GM12878 (cell line): ENCODE measurements around the gene GRM5. TPM values are rescaled to one million over a fixed set of nuclear protein-coding genes. Genes with fewer than 3 reads are reported as not detected.

Source experiments
- ATF3 ChIP-seq: IDR thresholded peaks from 2 replicates; pipeline ENCODE4 v1.6.1; 2011; ENCODE audit warnings: low read depth, mild to moderate bottlenecking, low read length, moderate library complexity, borderline replicate concordance; ENCODE audit errors: extremely low read depth
- BRCA1 ChIP-seq: IDR thresholded peaks from 2 replicates; pipeline ENCODE4 v1.6.1; 2011; ENCODE audit warnings: low read depth, low read length, improper control_type of control experiment
- CBX3 ChIP-seq: fragments of 200-600 bp; sonication (generic); IDR thresholded peaks from 2 replicates; pipeline ENCODE4 v1.6.1; 2016; ENCODE audit warnings: low read depth, borderline replicate concordance
- FOXM1 ChIP-seq: IDR thresholded peaks from 2 replicates; pipeline ENCODE4 v1.6.1; 2012; ENCODE audit warnings: low read depth, mild to moderate bottlenecking, inconsistent platforms, low read length, moderate library complexity
- HDAC2 ChIP-seq: fragments of 200-600 bp; sonication (generic); IDR thresholded peaks from 2 replicates; pipeline ENCODE4 v1.6.1; 2017
- HDAC6 ChIP-seq: fragments of 200-600 bp; sonication (generic); IDR thresholded peaks from one replicate; pipeline ENCODE4 v1.8.0; 2017; ENCODE audit warnings: antibody characterized with exemption; ENCODE audit not compliant: unreplicated experiment
- KDM1A ChIP-seq: fragments of 200-600 bp; sonication (generic); IDR thresholded peaks from 2 replicates; pipeline ENCODE4 v1.6.1; 2016; ENCODE audit warnings: borderline replicate concordance
- MXI1 ChIP-seq: fragments of 150-350 bp; IDR thresholded peaks from 2 replicates; pipeline ENCODE4 v1.6.1; 2011; ENCODE audit warnings: low read depth, mild to moderate bottlenecking, inconsistent platforms, low read length, improper control_type of control experiment
- MYB ChIP-seq: fragments of 150-350 bp; IDR thresholded peaks from 2 replicates; pipeline ENCODE4 v1.6.1; 2014; ENCODE audit warnings: mild to moderate bottlenecking, low read depth, low read length, borderline replicate concordance
- NFXL1 ChIP-seq: fragments of 450-650 bp; IDR thresholded peaks from 2 replicates; pipeline ENCODE4 v1.6.1; 2017; ENCODE audit warnings: antibody characterized with exemption, mild to moderate bottlenecking, borderline replicate concordance
- PAX5 ChIP-seq: IDR thresholded peaks from 2 replicates; pipeline ENCODE4 v1.6.1; 2011; ENCODE audit warnings: low read depth, low read length, borderline replicate concordance
- RB1 ChIP-seq: fragments of 450-650 bp; formaldehyde crosslinking; IDR thresholded peaks from 2 replicates; pipeline ENCODE4 v1.6.1; 2017; ENCODE audit warnings: mild to moderate bottlenecking, borderline replicate concordance
- RBBP5 ChIP-seq: fragments of 200-600 bp; sonication (generic); conservative IDR thresholded peaks from 2 replicates; pipeline ENCODE4 v1.6.1; 2016
- SMAD5 ChIP-seq: IDR thresholded peaks from 2 replicates; pipeline ENCODE4 v1.6.1; 2016; ENCODE audit warnings: antibody characterized with exemption, low read depth
- SMARCA5 ChIP-seq: fragments of 450-650 bp; IDR thresholded peaks from 2 replicates; pipeline ENCODE4 v1.6.1; 2017; ENCODE audit warnings: mild to moderate bottlenecking
- SPI1 ChIP-seq: IDR thresholded peaks from 2 replicates; pipeline ENCODE4 v1.6.1; 2011; ENCODE audit warnings: low read depth, mild to moderate bottlenecking, low read length, moderate library complexity, borderline replicate concordance; ENCODE audit not compliant: insufficient read depth
- SRF ChIP-seq, 2 experiments: IDR thresholded peaks; 2 replicates each; pipeline ENCODE4 v1.6.1; 2011; ENCODE audit warnings: low read depth in 2 of 2, low read length in 2 of 2, mild to moderate bottlenecking in 1 of 2, moderate library complexity in 1 of 2
- STAT1 ChIP-seq: fragments of 450-650 bp; conservative IDR thresholded peaks from 2 replicates; pipeline ENCODE4 v1.6.1; 2014; ENCODE audit warnings: antibody characterized with exemption, mild to moderate bottlenecking
- TAF1 ChIP-seq: IDR thresholded peaks from 2 replicates; pipeline ENCODE4 v1.6.1; 2011; ENCODE audit warnings: mild to moderate bottlenecking, low read depth, low read length, borderline replicate concordance
- TCF12 ChIP-seq: IDR thresholded peaks from 2 replicates; pipeline ENCODE4 v1.6.1; 2011; ENCODE audit warnings: low read depth, mild to moderate bottlenecking, low read length
- TCF3 ChIP-seq: IDR thresholded peaks from 2 replicates; pipeline ENCODE4 v1.6.1; 2012; ENCODE audit warnings: low read depth, mild to moderate bottlenecking, low read length, borderline replicate concordance; ENCODE audit not compliant: insufficient read depth
- WRNIP1 ChIP-seq: IDR thresholded peaks from 2 replicates; pipeline ENCODE4 v1.6.1; 2011; ENCODE audit warnings: low read depth, low read length, improper control_type of control experiment, borderline replicate concordance
- YY1 ChIP-seq: IDR thresholded peaks from 2 replicates; pipeline ENCODE4 v1.6.1; 2011; ENCODE audit warnings: low read depth, mild to moderate bottlenecking, low read length
- ZNF217 ChIP-seq: fragments of 450-650 bp; IDR thresholded peaks from 2 replicates; pipeline ENCODE4 v1.6.1; 2017; ENCODE audit warnings: antibody characterized with exemption, mild to moderate bottlenecking
- ZNF24 ChIP-seq: fragments of 450-650 bp; IDR thresholded peaks from 2 replicates; pipeline ENCODE4 v1.6.1; 2017; ENCODE audit warnings: antibody characterized with exemption, mild to moderate bottlenecking
- polyA plus RNA-seq, 11 experiments: library from polyadenylated mRNA; depleted of rRNA in 4 of 11; unstranded in 6 of 11; stranded (reverse) in 5 of 11; fragments of >200 nt; fragmentation: Nextera tagmentation in 4 of 11; fragmentation: Illumina TruSeq in 1 of 11; extraction: Ambion mirVana in 4 of 11; extraction: Trizol in 1 of 11; gene quantifications; 1 replicate in 1 of 11; 2 replicates in 10 of 11; pipeline versions ENCODE4 v1.2.1 to v1.2.3, GENCODE V29; 2011 to 2016; ENCODE audit warnings: inconsistent platforms in 2 of 11, missing spikeins in 2 of 11, low read depth in 1 of 11
- total RNA-seq, 4 experiments: library from RNA; depleted of rRNA in 3 of 4; stranded (reverse); fragments of >200 nt in 3 of 4; fragmentation: Illumina TruSeq in 1 of 4; extraction: Trizol in 1 of 4; gene quantifications; 2 replicates each; pipeline versions ENCODE4 v1.2.1 to v1.2.3, GENCODE V29; 2013 to 2021
- TF ChIP-seq, protein P1 (sequence below): fragments of 450-650 bp; formaldehyde crosslinking; IDR thresholded peaks from 2 replicates; pipeline ENCODE4 v1.4.0; 2022; ENCODE audit warnings: mild to moderate bottlenecking, moderate library complexity
- TF ChIP-seq, protein P2 (sequence below): IDR thresholded peaks from 2 replicates; pipeline ENCODE4 v1.6.1; 2011; ENCODE audit warnings: low read depth, low read length, improper control_type of control experiment, borderline replicate concordance
- TF ChIP-seq, protein P3 (sequence below): IDR thresholded peaks from 2 replicates; pipeline ENCODE4 v1.6.1; 2012; ENCODE audit warnings: low read depth, low read length, improper control_type of control experiment

GRM5 gene
- total and polyA plus RNA-seq, 10 of the 15 experiments (the other 5 are each of a cell fraction or from before 2014, with no cell fraction given): not detected

GRCh38 chr11:88543902-88544655, 521.7 kb downstream of the GRM5 start (continued):
- TF ChIP-seq RB1: peak; percentile 62; the same call in 1 of the 2 replicates
- TF ChIP-seq ZNF217: no peak
- TF ChIP-seq, protein P1, sequence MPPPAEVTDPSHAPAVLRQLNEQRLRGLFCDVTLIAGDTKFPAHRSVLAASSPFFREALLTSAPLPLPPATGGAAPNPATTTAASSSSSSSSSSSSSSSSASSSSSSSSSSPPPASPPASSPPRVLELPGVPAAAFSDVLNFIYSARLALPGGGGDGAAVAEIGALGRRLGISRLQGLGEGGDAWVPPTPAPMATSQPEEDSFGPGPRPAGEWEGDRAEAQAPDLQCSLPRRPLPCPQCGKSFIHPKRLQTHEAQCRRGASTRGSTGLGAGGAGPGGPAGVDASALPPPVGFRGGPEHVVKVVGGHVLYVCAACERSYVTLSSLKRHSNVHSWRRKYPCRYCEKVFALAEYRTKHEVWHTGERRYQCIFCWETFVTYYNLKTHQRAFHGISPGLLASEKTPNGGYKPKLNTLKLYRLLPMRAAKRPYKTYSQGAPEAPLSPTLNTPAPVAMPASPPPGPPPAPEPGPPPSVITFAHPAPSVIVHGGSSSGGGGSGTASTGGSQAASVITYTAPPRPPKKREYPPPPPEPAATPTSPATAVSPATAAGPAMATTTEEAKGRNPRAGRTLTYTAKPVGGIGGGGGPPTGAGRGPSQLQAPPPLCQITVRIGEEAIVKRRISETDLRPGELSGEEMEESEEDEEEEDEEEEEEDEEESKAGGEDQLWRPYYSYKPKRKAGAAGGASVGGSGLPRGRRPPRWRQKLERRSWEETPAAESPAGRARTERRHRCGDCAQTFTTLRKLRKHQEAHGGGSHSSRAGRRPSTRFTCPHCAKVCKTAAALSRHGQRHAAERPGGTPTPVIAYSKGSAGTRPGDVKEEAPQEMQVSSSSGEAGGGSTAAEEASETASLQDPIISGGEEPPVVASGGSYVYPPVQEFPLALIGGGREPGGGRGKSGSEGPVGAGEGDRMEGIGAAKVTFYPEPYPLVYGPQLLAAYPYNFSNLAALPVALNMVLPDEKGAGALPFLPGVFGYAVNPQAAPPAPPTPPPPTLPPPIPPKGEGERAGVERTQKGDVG: no peak
- TF ChIP-seq TAF1: no peak
- TF ChIP-seq BRCA1: no peak
- TF ChIP-seq, protein P2, sequence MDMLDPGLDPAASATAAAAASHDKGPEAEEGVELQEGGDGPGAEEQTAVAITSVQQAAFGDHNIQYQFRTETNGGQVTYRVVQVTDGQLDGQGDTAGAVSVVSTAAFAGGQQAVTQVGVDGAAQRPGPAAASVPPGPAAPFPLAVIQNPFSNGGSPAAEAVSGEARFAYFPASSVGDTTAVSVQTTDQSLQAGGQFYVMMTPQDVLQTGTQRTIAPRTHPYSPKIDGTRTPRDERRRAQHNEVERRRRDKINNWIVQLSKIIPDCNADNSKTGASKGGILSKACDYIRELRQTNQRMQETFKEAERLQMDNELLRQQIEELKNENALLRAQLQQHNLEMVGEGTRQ: no peak
- TF ChIP-seq ATF3: peak; percentile 29; the same call in 1 of the 2 replicates
- no peak for TF ChIP-seq MYB
- TF ChIP-seq FOXM1: peak; percentile 61; the same call in 1 of the 2 replicates
- no peak for TF ChIP-seq KDM1A
- TF ChIP-seq, protein P3, sequence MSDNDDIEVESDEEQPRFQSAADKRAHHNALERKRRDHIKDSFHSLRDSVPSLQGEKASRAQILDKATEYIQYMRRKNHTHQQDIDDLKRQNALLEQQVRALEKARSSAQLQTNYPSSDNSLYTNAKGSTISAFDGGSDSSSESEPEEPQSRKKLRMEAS: no peak
- no peak for TF ChIP-seq PAX5
- no peak for TF ChIP-seq HDAC6
- TF ChIP-seq MXI1: no peak
- no peak for TF ChIP-seq WRNIP1
- TF ChIP-seq YY1: peak; percentile 58; the same call in 1 of the 2 replicates
- TF ChIP-seq RBBP5: no peak
- no peak for TF ChIP-seq STAT1
- no peak for TF ChIP-seq HDAC2
- peak; percentile 71; the same call in 1 of the 2 replicates for TF ChIP-seq SMARCA5
- TF ChIP-seq NFXL1: no peak
- no peak for TF ChIP-seq TCF12
- TF ChIP-seq TCF3: no peak
- peak; percentile 65; the same call in 1 of the 2 replicates for TF ChIP-seq ZNF24
- peak; percentile 11; the same call in 1 of the 2 replicates for TF ChIP-seq SPI1
- TF ChIP-seq CBX3: no peak
- no peak for TF ChIP-seq SMAD5
- TF ChIP-seq SRF (IDR thresholded peaks at IDR 0.05; ENCODE audit: low read depth in 2 of 2, low read length in 2 of 2): no peak
